Thyroid gland (tissue), 4 donors: ENCODE results near the gene DVL1.

ENCODE experiments used
- POLR2A ChIP-seq, 2 donors: fragments of 450-650 bp; IDR thresholded peaks; one replicate each; pipeline ENCODE4 v1.6.1; 2017; ENCODE audit warnings: antibody characterized with exemption in 2 of 2, mild to moderate bottlenecking in 2 of 2, moderate library complexity in 1 of 2
- TF ChIP-seq, protein P1 (sequence below), 6 experiments: fragments of 200-600 bp in 3 of 6; fragments of 450-650 bp in 3 of 6; sonication (generic) in 3 of 6; IDR thresholded peaks; one replicate each; pipeline ENCODE4 v1.5.1; 2016 to 2019; ENCODE audit warnings: antibody characterized with exemption in 6 of 6, mild to moderate bottlenecking in 2 of 6, inconsistent platforms in 1 of 6, moderate library complexity in 1 of 6

- TF ChIP-seq, protein P1, sequence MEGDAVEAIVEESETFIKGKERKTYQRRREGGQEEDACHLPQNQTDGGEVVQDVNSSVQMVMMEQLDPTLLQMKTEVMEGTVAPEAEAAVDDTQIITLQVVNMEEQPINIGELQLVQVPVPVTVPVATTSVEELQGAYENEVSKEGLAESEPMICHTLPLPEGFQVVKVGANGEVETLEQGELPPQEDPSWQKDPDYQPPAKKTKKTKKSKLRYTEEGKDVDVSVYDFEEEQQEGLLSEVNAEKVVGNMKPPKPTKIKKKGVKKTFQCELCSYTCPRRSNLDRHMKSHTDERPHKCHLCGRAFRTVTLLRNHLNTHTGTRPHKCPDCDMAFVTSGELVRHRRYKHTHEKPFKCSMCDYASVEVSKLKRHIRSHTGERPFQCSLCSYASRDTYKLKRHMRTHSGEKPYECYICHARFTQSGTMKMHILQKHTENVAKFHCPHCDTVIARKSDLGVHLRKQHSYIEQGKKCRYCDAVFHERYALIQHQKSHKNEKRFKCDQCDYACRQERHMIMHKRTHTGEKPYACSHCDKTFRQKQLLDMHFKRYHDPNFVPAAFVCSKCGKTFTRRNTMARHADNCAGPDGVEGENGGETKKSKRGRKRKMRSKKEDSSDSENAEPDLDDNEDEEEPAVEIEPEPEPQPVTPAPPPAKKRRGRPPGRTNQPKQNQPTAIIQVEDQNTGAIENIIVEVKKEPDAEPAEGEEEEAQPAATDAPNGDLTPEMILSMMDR (IDR thresholded peaks at IDR 0.05): no peak
- no peak for TF ChIP-seq POLR2A (IDR thresholded peaks at IDR 0.05)
Measured at GRCh38 chr1:1397839-1398523, 48.8 kb upstream of the DVL1 start.
